K562 (cell line): ENCODE results near the gene MICAL2. TPM values are rescaled to one million over a fixed set of nuclear protein-coding genes. Genes with fewer than 3 reads are reported as not detected.
A peak's percentile ranks its signal among the peaks of the same experiment; 100 is the strongest.

Experiments
- ARID4B ChIP-seq: sonication (generic); formaldehyde crosslinking; IDR thresholded peaks from 2 replicates; pipeline ENCODE4 v1.8.0; 2022; ENCODE audit warnings: mild to moderate bottlenecking, missing genetic modification reagents
- BHLHE40 ChIP-seq: IDR thresholded peaks from 2 replicates; pipeline ENCODE4 v1.6.1; 2011; ENCODE audit warnings: low read length, improper control_type of control experiment
- CXXC5 ChIP-seq: fragments of 250-450 bp; sonication (Bioruptor Pico); IDR thresholded peaks from 2 replicates; pipeline ENCODE4 v1.8.0; 2022; ENCODE audit warnings: inconsistent platforms, mild to moderate bottlenecking, moderate library complexity
- EP300 ChIP-seq: IDR thresholded peaks from 2 replicates; pipeline ENCODE4 v1.6.1; 2012; ENCODE audit warnings: low read length, improper control_type of control experiment
- GTF2A2 ChIP-seq: IDR thresholded peaks from 2 replicates; pipeline ENCODE4 v1.6.1; 2016; ENCODE audit warnings: mild to moderate bottlenecking, missing genetic modification characterization, missing compliant biosample characterization
- HDAC2 ChIP-seq: fragments of 450-650 bp; IDR thresholded peaks from 2 replicates; pipeline ENCODE4 v1.6.1; 2016; ENCODE audit warnings: mild to moderate bottlenecking
- HMBOX1 ChIP-seq: sonication (generic); IDR thresholded peaks from 2 replicates; pipeline ENCODE4 v1.6.1; 2016
- KDM5B ChIP-seq: fragments of 200-600 bp; sonication (generic); IDR thresholded peaks from 2 replicates; pipeline ENCODE4 v1.6.1; 2012; ENCODE audit warnings: low read depth, mild to moderate bottlenecking, moderate library complexity, low read length, control low read depth, inconsistent platforms; ENCODE audit not compliant: insufficient replicate concordance
- MAFF ChIP-seq: IDR thresholded peaks from 2 replicates; pipeline ENCODE4 v1.6.1; 2012; ENCODE audit warnings: low read length, improper control_type of control experiment
- MNT ChIP-seq, 2 experiments: fragments of 450-650 bp; conservative IDR thresholded peaks; 2 replicates each; pipeline ENCODE4 v1.6.1; 2017; ENCODE audit warnings: mild to moderate bottlenecking in 2 of 2, moderate library complexity in 2 of 2
- NR3C1 ChIP-seq: sonication (generic); formaldehyde crosslinking; IDR thresholded peaks from 2 replicates; pipeline ENCODE4 v1.8.1; 2022; ENCODE audit warnings: missing genetic modification reagents
- PHF20 ChIP-seq: fragments of 450-650 bp; IDR thresholded peaks from 2 replicates; pipeline ENCODE4 v1.6.1; 2018; ENCODE audit not compliant: partially characterized antibody
- PHTF2 ChIP-seq: fragments of 250-450 bp; sonication (Bioruptor Pico); IDR thresholded peaks from 2 replicates; pipeline ENCODE4 v1.5.0; 2021; ENCODE audit warnings: mild to moderate bottlenecking
- SOX6 ChIP-seq: fragments of 450-650 bp; IDR thresholded peaks from 2 replicates; pipeline ENCODE4 v1.6.1; 2014; ENCODE audit warnings: mild to moderate bottlenecking
- ZEB2 ChIP-seq: fragments of 450-650 bp; IDR thresholded peaks from 2 replicates; pipeline ENCODE4 v1.6.1; 2016
- ZNF184 ChIP-seq: sonication (generic); formaldehyde crosslinking; IDR thresholded peaks from 2 replicates; pipeline ENCODE4 v1.5.0; 2020; ENCODE audit warnings: missing genetic modification reagents
- ZNF3 ChIP-seq: fragments of 250-450 bp; sonication (Bioruptor Pico); IDR thresholded peaks from 2 replicates; pipeline ENCODE4 v1.5.0; 2021; ENCODE audit warnings: mild to moderate bottlenecking, moderate library complexity
- ZNF41 ChIP-seq: fragments of 250-450 bp; sonication (Bioruptor Pico); conservative IDR thresholded peaks from 2 replicates; pipeline ENCODE4 v1.4.0; 2020; ENCODE audit warnings: mild to moderate bottlenecking
- ZNF512 ChIP-seq: IDR thresholded peaks from 2 replicates; pipeline ENCODE4 v1.6.1; 2016; ENCODE audit warnings: missing genetic modification characterization, missing compliant biosample characterization
- ZNF79 ChIP-seq: fragments of 250-450 bp; sonication (Bioruptor Pico); IDR thresholded peaks from 2 replicates; pipeline ENCODE4 v1.4.0; 2020; ENCODE audit warnings: low read depth, mild to moderate bottlenecking, moderate library complexity
- polyA plus RNA-seq, 8 experiments: library from polyadenylated mRNA; depleted of rRNA in 4 of 8; stranded (reverse) in 5 of 8; unstranded in 3 of 8; fragments of >200 nt; fragmentation: Nextera tagmentation in 2 of 8; fragmentation: Illumina TruSeq in 1 of 8; extraction: Ambion mirVana in 2 of 8; extraction: Trizol in 1 of 8; gene quantifications; 2 replicates each; pipeline versions ENCODE4 v1.2.1 to v1.2.3, GENCODE V29; 2011 to 2014; ENCODE audit warnings: inconsistent platforms in 1 of 8, missing spikeins in 1 of 8
- total RNA-seq, 7 experiments: library from RNA; depleted of rRNA in 6 of 7; stranded (reverse); fragments of >200 nt in 6 of 7; fragmentation: Illumina TruSeq in 2 of 7; extraction: Trizol in 2 of 7; gene quantifications; 2 replicates each; pipeline versions ENCODE4 v1.2.1 to v1.2.3, GENCODE V29; 2011 to 2021; ENCODE audit warnings: low replicate concordance in 1 of 7

MICAL2 gene
- total and polyA plus RNA-seq, 9 of the 15 experiments (the other 6 are each of a cell fraction or from before 2014, with no cell fraction given) = 4.7 to 64.2 (median 33.6) TPM

GRCh38 chr11:12274558-12275197 lies 164.3 kb downstream of the MICAL2 start (continued):
- peak; percentile 72; the same call in 1 of the 2 replicates for TF ChIP-seq EP300
- peak; percentile 53; the same call in 1 of the 2 replicates for TF ChIP-seq MAFF
- no peak for TF ChIP-seq NR3C1
- no peak for TF ChIP-seq ZNF3
- TF ChIP-seq GTF2A2 = no peak
- no peak for TF ChIP-seq ZNF184 (CRISPR knock-in tag)
- 0 out of 4 replicates have a peak, but pooled peaks of 1 of the 2 experiments have one; percentile 15 for TF ChIP-seq MNT (conservative IDR thresholded peaks at IDR 0.05)
- no peak for TF ChIP-seq HMBOX1
- TF ChIP-seq ZNF79 (CRISPR knock-in tag) = no peak
- TF ChIP-seq KDM5B = no peak
- TF ChIP-seq HDAC2 = no peak
- TF ChIP-seq ZEB2 = 0 out of 2 replicates have a peak, but pooled peaks have one; percentile 26
- peak; percentile 49; the same call in 1 of the 2 replicates for TF ChIP-seq CXXC5 (CRISPR knock-in tag)
- no peak for TF ChIP-seq ARID4B (CRISPR knock-in tag)
- no peak for TF ChIP-seq PHF20
- TF ChIP-seq PHTF2 (CRISPR knock-in tag) = no peak
- TF ChIP-seq SOX6 = peak; percentile 63
- TF ChIP-seq BHLHE40 = peak; percentile 96
- no peak for TF ChIP-seq ZNF512 (tag)
- no peak for TF ChIP-seq ZNF41 (CRISPR knock-in tag)
